CD4-positive, alpha-beta T cell (primary cell): ENCODE results near the gene AGPAT4. TPM values are rescaled to one million over a fixed set of nuclear protein-coding genes. Genes with fewer than 3 reads are reported as not detected.

Experiments
- ATAC-seq: fragments of 200-7000 bp; cut with Tn5 transposase; one replicate; pipeline ENCODE4 v1.10.0; 2022; ENCODE audit warnings: mild to moderate bottlenecking; ENCODE audit not compliant: poor library complexity
- CTCF ChIA-PET: fragments of 350-600 bp; sonication (Branson Sonifier 250); formaldehyde crosslinking; loops from one replicate; lab custom pipeline; 2021; ENCODE audit warnings: antibody characterized with exemption, inconsistent platforms; lab: Charles Lee
- POLR2A ChIA-PET: fragments of 350-600 bp; sonication (Branson Sonifier 250); formaldehyde crosslinking; loops from one replicate; lab custom pipeline; 2021; ENCODE audit warnings: antibody characterized with exemption, inconsistent platforms; lab: Charles Lee
- DNase-seq, 14 experiments: peaks; one replicate each; pipeline ENCODE4 v3.0.0-alpha.2; 2013 to 2020; ENCODE audit warnings: mixed read lengths in 2 of 14
- H3K27ac ChIP-seq, 2 donors: one replicate each; pipeline versions ENCODE4 v1.5.1 to v1.7.0; 2013; ENCODE audit warnings: low read length in 2 of 2, low read depth in 1 of 2, mild to moderate bottlenecking in 1 of 2
- H3K27me3 ChIP-seq, 2 experiments: 1 replicate in 1 of 2; 2 replicates in 1 of 2; pipeline versions ENCODE4 v1.6.1 to v1.7.0; 2013; ENCODE audit warnings: low read length in 2 of 2, control low read depth in 1 of 2, mild to moderate bottlenecking in 1 of 2, moderate library complexity in 1 of 2; ENCODE audit not compliant: insufficient read depth in 2 of 2, control insufficient read depth in 1 of 2
- H3K36me3 ChIP-seq: one replicate; pipeline ENCODE4 v1.6.1; 2013; ENCODE audit warnings: low read length, control low read depth; ENCODE audit not compliant: insufficient read depth
- H3K4me1 ChIP-seq: one replicate; pipeline ENCODE4 v1.6.1; 2013; ENCODE audit warnings: low read length, control low read depth; ENCODE audit not compliant: insufficient read depth
- H3K4me3 ChIP-seq: one replicate; pipeline ENCODE4 v1.5.1; 2013; ENCODE audit warnings: mild to moderate bottlenecking, low read length, moderate library complexity
- H3K9me3 ChIP-seq, 2 experiments: 1 replicate in 1 of 2; 2 replicates in 1 of 2; pipeline versions ENCODE4 v1.6.1 to v1.7.0; 2013; ENCODE audit warnings: low read length in 2 of 2, mild to moderate bottlenecking in 2 of 2, control low read depth in 1 of 2, moderate library complexity in 1 of 2; ENCODE audit not compliant: control insufficient read depth in 1 of 2, insufficient read depth in 1 of 2
- H3K27ac Mint-ChIP-seq: one replicate; pipeline ENCODE4 v1.8.0; 2020; ENCODE audit warnings: mixed read lengths
- H3K27me3 Mint-ChIP-seq: one replicate; pipeline ENCODE4 v1.8.0; 2021; ENCODE audit warnings: mixed read lengths
- H3K36me3 Mint-ChIP-seq: one replicate; pipeline ENCODE4 v1.8.0; 2021; ENCODE audit warnings: low read depth, mixed read lengths
- H3K4me1 Mint-ChIP-seq: one replicate; pipeline ENCODE4 v1.8.0; 2021; ENCODE audit warnings: low read depth, mixed read lengths
- H3K4me3 Mint-ChIP-seq: one replicate; pipeline ENCODE4 v1.8.0; 2020; ENCODE audit warnings: mild to moderate bottlenecking, mixed read lengths
- H3K9me3 Mint-ChIP-seq: one replicate; pipeline ENCODE4 v1.8.0; 2020; ENCODE audit warnings: mixed read lengths
- CTCF ChIP-seq: fragments of 200-600 bp; IDR thresholded peaks from one replicate; pipeline ENCODE4 v1.8.0; 2022; ENCODE audit warnings: antibody characterized with exemption, mild to moderate bottlenecking
- intact Hi-C, 2 experiments: fragments of 100-400 bp; cut with DNase I in 1 of 2; cut with micrococcal nuclease in 1 of 2; formaldehyde crosslinking; loops; one replicate each; pipeline versions ENCODE4 v1.15.1 to v1.9.0; 2023 to 2025; cut with DNase I, micrococcal nuclease
- total RNA-seq, 174 experiments: library from RNA in 2 of 174; stranded (reverse) in 2 of 174; gene quantifications; one replicate each; pipeline ENCODE4 v1.2.3 and lab custom pipeline; 2021 to 2026

The AGPAT4 gene
- total RNA-seq, 2 experiments from 2014 or later: 2.8 to 4.8 TPM

- CTCF ChIA-PET: no interaction called here
- no peak overlapping the region for H3K4me3 ChIP-seq
- H3K27me3 ChIP-seq: no peaks in the 10 kb centered on the region
- H3K36me3 ChIP-seq: peaks cover 7% of the 10 kb centered on the region
- TF ChIP-seq CTCF: no peak
- H3K27ac ChIP-seq: no peak overlapping the region
- POLR2A ChIA-PET: no interaction called here
- DNase-seq (no peak), ATAC-seq (no peak)
- no peaks in the 10 kb centered on the region for H3K4me1 ChIP-seq
- Mint-ChIP-seq H3K9me3 (no peaks in the 10 kb centered on the region), H3K27me3 (no peaks in the 10 kb centered on the region), H3K4me3 (no peak overlapping the region), H3K27ac (no peak overlapping the region), H3K4me1 (no peaks in the 10 kb centered on the region), H3K36me3 (no peaks in the 10 kb centered on the region)
- no peaks in the 10 kb centered on the region for H3K9me3 ChIP-seq
- intact Hi-C loops: no loop called here
Observed at GRCh38 chr6:161141173-161141572, 132.7 kb downstream of the AGPAT4 start.

- H3K27ac Mint-ChIP-seq: no peak overlapping the region
- Histone ChIP-seq H3K27me3 (no peaks in the 10 kb centered on the region), H3K9me3 (no peaks in the 10 kb centered on the region), H3K27ac (no peak overlapping the region), H3K36me3 (peaks cover 7% of the 10 kb centered on the region), H3K4me1 (no peaks in the 10 kb centered on the region), H3K4me3 (no peak overlapping the region)
- ChIA-PET CTCF (no interaction called here), POLR2A (no interaction called here)
- no peaks in the 10 kb centered on the region for H3K4me1 Mint-ChIP-seq
- no peak for ATAC-seq
- no peak overlapping the region for H3K4me3 Mint-ChIP-seq
- intact Hi-C loops: no loop called here
- no peak for DNase-seq
- no peaks in the 10 kb centered on the region for H3K36me3 Mint-ChIP-seq
- TF ChIP-seq CTCF: no peak
- H3K27me3 Mint-ChIP-seq: no peaks in the 10 kb centered on the region
- H3K9me3 Mint-ChIP-seq: no peaks in the 10 kb centered on the region
Observed at GRCh38 chr6:161140554-161140875, 133.3 kb downstream of the AGPAT4 start.

- no peak overlapping the region for H3K27ac ChIP-seq
- H3K27me3 Mint-ChIP-seq: no peaks in the 10 kb centered on the region
- peaks cover 4% of the 10 kb centered on the region for H3K36me3 Mint-ChIP-seq
- CTCF ChIA-PET: no interaction called here
- no peaks in the 10 kb centered on the region for H3K27me3 ChIP-seq
- H3K4me1 ChIP-seq: no peaks in the 10 kb centered on the region
- DNase-seq: no peak
- no peak overlapping the region for H3K4me3 Mint-ChIP-seq
- TF ChIP-seq CTCF: no peak
- H3K9me3 Mint-ChIP-seq: no peaks in the 10 kb centered on the region
- no peaks in the 10 kb centered on the region for H3K9me3 ChIP-seq
- POLR2A ChIA-PET: no interaction called here
- intact Hi-C loops: no loop called here
- no peak for ATAC-seq
- no peak overlapping the region for H3K27ac Mint-ChIP-seq
- no peak overlapping the region for H3K4me3 ChIP-seq
- peaks cover 7% of the 10 kb centered on the region for H3K36me3 ChIP-seq
- no peaks in the 10 kb centered on the region for H3K4me1 Mint-ChIP-seq
Observed at GRCh38 chr6:161139766-161140553, 133.9 kb downstream of the AGPAT4 start.
